Stimulated activated CD8-positive, alpha-beta memory T cell treated with anti-CD3 and anti-CD28 coated beads, Interleukin-2, amount 100 ng/mL, for 1 hour (primary cell): ENCODE results near the gene SERPINA3.
"Not testable (repeated sequence)": the region's sequence is repeated elsewhere in the genome, so short reads cannot be mapped to it uniquely, and the experiment has no call there.

Source experiments
- DNase-seq, 2 donors: peaks; one replicate each; pipeline ENCODE4 v3.0.0-alpha.2; 2020; ENCODE audit warnings: low read depth in 2 of 2

The SERPINA3 gene

DNA sequence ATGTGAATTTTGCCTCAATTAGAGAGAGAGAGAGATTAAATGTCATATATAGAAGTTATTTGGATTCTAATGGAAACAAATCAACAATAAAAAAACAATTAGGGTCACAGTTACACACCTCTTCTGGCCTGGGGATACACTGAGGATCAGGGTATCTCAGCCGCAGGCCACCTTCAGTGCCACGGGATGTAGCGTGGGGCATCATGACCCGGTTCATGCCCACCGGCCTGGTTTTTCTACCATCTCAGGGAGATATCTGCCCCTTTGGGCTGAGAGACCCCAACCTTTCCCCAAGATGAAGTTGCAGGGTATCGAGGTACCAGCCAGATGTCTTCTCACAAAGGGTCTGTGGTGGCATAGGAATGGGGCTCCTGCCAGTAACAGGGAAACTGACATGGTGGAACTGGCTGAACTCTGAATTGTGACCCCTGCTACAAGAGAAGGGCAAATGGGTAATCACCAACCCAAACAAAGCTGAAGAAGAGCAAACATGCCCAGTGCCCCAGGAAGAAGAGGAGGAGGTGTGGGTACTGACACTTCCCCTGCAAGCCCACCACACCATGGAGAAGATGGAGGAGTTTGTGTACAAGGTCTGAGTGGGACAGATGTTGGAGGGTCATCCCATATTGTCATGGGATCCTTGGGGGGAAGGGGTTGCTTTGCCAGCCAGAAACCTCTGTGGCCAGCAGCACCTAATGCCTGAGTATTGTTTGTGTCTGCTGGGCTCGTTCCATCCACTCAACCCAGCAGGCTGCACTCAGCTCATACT is 19.5 kb downstream of the SERPINA3 start:
- no peak for DNase-seq

DNA sequence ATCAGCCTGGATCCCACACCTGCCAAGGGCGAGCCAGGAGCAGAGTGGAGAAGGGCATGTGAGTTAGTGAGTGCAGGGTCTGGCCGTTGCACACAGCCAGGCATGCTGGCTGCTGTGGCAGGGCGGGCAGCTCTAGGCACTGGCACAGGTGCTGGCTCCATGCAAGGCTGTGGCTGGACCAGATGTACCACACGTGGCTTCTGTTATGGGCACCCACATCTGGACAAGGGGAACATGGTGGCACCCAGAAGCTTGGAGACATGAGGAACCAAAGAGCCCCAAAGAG is 20.1 kb downstream of the SERPINA3 start:
- no peak for DNase-seq

- no peak for DNase-seq
Observed at GRCh38 chr14:94633121-94633520, 20.9 kb downstream of the SERPINA3 start.

GRCh38 chr14:94635154-94635553 is 23.0 kb downstream of the SERPINA3 start:
- DNase-seq: no peak

DNA sequence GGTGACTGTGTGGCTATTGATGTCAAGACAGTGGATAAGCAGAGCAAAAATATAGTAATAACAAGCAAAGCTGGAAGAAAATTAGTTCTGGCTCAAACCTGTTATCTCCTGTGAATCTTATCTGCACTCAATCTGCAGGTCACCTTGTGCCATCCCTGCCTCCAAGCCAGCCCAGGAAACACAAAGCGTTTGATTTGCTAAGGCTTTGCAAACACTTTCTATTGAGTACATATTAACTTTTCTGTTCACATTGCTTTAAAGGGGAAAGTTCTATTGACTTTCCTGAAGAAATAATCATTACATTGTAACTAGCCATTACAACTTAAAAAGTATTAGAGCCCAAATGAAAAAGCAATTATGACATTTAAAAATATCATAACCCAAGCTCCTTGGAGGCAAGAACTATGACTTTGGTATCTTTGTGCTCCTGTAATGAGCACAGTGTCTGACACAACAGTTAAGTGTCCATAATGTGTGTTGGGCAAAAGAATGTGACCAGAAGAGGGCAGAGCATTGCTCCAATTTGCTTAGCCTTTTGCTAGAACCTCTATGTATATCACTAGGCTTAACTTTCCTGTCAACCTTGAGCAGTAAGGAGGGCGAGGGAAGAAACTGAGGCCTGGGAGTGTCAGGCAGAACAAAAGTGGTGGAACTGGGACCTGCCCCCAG is 24.7 kb downstream of the SERPINA3 start:
- no peak for DNase-seq

DNA sequence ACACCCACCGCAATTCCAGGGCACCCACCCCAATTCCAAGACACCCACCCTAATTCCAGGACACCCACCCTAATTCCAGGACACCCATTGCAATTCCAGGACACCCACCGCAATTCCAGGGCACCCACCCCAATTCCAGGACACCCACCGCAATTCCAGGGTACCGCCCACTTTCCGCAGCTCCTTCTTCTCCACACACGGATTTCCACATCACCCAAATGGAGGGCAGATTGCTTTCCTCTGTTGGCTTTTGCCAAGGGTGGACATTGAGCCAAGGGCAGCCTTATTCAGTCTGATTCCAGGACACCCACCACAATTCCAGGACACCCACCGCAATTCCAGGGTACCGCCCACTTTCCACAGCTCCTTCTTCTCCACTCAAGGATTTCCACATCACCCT is 25.6 kb downstream of the SERPINA3 start:
- DNase-seq: not testable (repeated sequence)

DNA sequence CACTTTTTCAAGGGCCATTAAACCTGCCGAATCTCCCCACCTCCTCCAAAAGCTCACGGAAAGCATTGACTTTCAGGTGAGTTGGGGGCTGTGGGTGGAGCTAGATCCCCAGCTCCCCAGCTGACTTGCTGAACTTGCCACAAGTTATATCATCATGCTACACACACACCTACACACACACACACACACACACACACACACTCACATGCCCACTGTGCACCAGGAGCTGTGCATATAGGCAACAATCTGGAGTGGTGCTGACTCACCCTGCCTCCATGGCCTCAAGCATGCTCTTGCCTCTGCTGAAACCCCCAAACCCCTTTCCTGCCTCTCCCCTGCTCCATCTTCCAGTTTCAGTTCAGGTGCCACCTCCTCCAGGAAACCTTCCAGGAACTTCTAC is 26.1 kb downstream of the SERPINA3 start:
- no peak for DNase-seq

DNA sequence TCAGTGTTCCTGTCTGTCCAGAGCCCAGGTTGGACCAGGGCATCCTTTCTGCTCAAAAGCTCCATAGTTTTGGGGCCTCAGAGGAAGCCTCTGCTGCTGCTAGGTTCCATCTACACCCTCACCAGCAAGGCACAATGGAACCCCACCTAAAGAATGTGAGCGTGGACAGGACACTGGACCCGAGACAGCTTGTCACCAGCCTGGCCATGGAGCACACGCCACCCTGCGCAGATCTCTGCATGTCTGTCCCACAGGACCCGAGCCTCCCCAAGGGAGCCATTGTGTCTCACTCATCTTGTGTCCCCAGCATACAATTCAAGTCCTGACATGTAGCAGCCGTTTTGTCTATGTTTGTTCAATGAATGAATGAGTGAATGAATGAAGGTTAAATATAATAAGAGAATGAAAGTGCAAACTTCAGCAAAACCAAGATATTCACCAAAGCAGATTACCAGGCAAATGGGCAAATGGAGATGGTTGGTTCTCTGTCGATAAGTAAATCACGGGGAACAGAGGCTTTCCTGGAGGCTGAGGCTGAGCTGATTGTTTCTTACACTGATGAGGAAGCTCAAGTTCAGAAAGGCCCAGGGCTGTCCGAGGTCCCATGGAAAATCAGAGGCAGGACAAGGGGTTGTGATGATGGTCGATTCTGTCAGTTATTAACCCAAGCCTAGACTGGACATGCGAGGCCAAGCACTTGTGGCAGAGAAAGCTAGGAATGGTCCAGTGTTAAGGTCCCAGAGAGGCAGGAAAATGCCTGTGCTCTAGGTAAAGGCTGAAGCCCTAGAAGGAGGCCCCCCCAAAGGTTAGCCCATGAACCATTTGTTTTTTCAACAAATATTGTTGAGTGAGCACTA is 27.0 kb downstream of the SERPINA3 start:
- DNase-seq: no peak

GRCh38 chr14:94640721-94641631 is 28.8 kb downstream of the SERPINA3 start:
- no peak for DNase-seq

DNA sequence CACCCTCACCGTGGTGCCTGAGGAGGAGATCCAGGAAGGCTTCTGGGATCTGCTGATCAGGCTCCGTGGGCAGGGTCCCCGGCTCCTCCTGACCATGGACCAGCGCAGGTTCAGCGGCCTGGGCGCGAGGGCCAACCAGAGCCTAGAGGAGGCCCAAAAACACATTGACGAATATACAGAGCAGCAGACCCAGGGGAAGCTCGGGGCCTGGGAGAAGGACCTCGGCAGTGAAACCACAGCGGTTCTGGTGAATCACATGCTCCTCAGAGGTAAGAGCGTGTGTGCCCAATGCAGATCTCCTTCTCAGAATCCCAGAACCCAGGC is 29.4 kb downstream of the SERPINA3 start:
- no peak for DNase-seq

DNA sequence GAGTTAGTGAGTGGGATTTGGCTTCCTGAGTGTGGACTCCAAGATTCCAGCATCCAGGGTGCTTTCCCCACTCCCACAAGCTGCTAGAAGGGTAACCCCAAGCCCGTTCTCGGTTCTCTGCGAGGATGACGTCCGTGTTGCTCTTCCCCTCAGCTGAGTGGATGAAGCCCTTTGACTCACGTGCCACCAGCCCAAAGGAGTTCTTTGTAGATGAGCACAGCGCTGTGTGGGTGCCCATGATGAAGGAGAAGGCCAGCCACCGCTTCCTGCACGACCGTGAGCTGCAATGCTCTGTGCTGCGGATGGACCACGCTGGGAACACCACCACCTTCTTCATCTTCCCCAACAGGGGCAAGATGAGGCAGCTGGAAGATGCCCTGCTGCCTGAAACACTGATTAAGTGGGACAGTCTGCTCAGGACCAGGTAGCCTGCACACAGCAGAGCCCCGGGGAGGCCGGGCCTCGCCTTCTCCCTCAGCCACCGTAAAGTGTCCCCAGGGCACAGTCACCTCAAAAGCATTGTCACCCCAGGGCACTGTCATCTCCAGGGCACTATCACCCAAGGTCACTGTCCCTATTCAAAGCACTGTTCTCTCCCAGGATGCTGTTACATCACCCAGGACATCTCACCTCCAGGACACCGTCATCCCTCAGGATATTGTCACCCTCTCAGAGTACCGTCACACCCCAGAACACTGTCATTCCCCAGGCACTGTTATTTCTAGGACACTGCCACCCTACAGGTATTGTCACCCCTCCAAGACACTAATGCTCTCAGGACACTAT is 31.3 kb downstream of the SERPINA3 start:
- DNase-seq: no peak

- no peak for DNase-seq
Observed at GRCh38 chr14:94644102-94644535, 31.9 kb downstream of the SERPINA3 start.

DNA sequence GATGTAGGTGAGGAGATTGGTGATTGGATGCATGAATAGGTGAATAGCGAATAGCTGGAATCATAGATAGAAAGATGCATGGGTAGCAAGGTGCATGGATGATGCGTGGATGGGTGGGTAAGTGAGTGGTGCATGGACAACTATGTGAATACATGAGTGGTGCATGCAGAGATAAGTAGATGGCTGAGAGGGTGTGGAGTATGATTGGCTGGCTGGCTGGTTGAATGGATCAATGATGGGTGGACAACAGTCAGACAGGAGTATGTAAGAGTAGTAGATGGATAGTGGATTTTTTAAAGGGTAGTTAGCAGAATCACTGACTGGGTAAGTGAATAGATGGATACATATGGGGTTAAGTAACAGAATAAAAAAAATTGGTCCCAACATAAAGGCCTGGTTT is 33.9 kb downstream of the SERPINA3 start:
- no peak for DNase-seq

GRCh38 chr14:94646481-94646880 is 34.3 kb downstream of the SERPINA3 start:
- no peak for DNase-seq

- no peak for DNase-seq
Observed at GRCh38 chr14:94648801-94649200, 36.6 kb downstream of the SERPINA3 start.

DNA sequence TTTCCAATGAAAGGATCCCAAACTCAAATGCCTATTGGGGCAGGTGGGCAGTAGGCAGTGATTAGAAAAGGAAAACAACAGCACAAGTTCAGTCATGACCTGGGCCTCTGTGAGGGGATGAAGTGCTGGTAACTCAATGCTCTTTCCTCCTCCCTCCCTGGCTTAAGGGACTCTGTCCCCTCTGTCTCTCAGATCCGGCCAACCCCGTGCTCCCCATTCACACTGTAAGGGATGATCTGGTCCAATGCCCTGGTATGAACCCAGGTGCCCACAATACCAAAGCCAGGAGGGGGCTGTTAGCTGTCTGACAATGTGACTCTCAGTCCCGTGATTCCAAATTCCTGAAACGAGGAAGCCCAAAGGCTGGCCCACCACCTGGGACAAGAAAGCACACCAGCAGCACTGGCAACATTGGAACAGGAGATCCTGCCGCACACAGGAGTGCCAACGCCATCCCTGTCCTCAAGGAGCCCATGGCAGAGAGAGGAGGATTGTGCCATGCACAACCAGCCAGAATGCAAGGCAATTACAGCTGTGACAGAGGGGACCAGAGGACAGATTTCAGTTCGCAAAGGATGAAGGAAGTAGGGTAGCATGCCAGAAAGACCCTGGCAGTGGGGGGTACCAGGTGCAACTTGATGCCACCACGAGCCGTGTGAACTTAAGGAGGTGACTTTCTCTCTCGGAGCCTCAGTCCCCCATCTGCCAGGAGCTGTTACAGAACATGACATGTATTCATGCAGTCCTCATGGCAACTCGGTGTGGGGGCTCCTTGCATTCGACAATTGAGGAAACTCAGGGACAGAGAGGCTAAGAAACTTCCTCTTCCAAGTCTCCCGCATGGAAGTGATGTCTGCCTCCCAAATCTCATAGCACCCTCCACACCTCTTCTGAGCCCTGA is 37.6 kb downstream of the SERPINA3 start:
- DNase-seq: no peak

DNA sequence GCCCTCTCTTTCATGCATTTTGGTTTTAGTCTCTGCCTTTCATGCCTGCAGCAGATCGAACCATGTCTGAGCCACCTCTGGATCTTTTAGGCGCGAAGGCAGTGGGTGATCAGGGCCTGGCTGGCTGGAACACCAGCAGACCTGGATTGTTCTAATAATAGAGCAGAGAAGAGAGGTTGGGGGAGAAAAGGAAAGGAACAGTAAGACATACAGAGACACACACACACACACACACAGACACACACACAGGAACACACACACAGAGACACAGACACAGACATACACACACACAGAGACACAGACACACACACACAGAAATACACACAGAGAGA is 38.2 kb downstream of the SERPINA3 start:
- DNase-seq: no peak

- DNase-seq: no peak
Observed at GRCh38 chr14:94650806-94651805, 38.9 kb downstream of the SERPINA3 start.

GRCh38 chr14:94653321-94653720 is 41.1 kb downstream of the SERPINA3 start:
- no peak for DNase-seq
